Hepatocyte (in vitro differentiated cells): ENCODE data around the gene SLC22A23. TPM values are rescaled to one million over a fixed set of nuclear protein-coding genes. Genes with fewer than 3 reads are reported as not detected.

Source experiments
- DNase-seq: peaks from one replicate; pipeline ENCODE4 v3.0.0-alpha.2; 2016; ENCODE audit warnings: low spot score
- H2AFZ ChIP-seq: fragments of 200-600 bp; sonication (generic); 2 replicates; pipeline ENCODE4 v1.6.0; 2016; ENCODE audit warnings: antibody characterized with exemption, mild to moderate bottlenecking
- H3K27ac ChIP-seq: fragments of 200-600 bp; sonication (generic); 2 replicates; pipeline ENCODE4 v1.5.1; 2016; ENCODE audit warnings: mild to moderate bottlenecking
- H3K27me3 ChIP-seq: fragments of 200-600 bp; sonication (generic); 2 replicates; pipeline ENCODE4 v1.6.1; 2016
- H3K36me3 ChIP-seq: fragments of 200-600 bp; sonication (generic); replicated peaks from 2 replicates; pipeline ENCODE4 v1.5.1; 2016; ENCODE audit warnings: low read depth; ENCODE audit not compliant: insufficient read depth
- H3K4me1 ChIP-seq: fragments of 200-600 bp; sonication (generic); 2 replicates; pipeline ENCODE4 v1.5.1; 2016; ENCODE audit warnings: mild to moderate bottlenecking, moderate library complexity; ENCODE audit not compliant: insufficient read depth
- H3K4me2 ChIP-seq: fragments of 200-600 bp; sonication (generic); 2 replicates; pipeline ENCODE4 v1.6.0; 2016
- H3K4me3 ChIP-seq: fragments of 200-600 bp; sonication (generic); 2 replicates; pipeline ENCODE4 v1.5.1; 2016; ENCODE audit warnings: mild to moderate bottlenecking
- H3K79me2 ChIP-seq: fragments of 200-600 bp; sonication (generic); 2 replicates; pipeline ENCODE4 v1.6.0; 2017; ENCODE audit warnings: mild to moderate bottlenecking
- H3K9me2 ChIP-seq: fragments of 200-600 bp; sonication (generic); replicated peaks from 2 replicates; pipeline ENCODE4 v1.6.0; 2017; ENCODE audit warnings: mild to moderate bottlenecking; ENCODE audit not compliant: insufficient read depth
- H3K9me3 ChIP-seq: fragments of 200-600 bp; sonication (generic); 2 replicates; pipeline ENCODE4 v1.5.1; 2016; ENCODE audit warnings: low read depth, mild to moderate bottlenecking
- H4K20me1 ChIP-seq: fragments of 200-600 bp; sonication (generic); 2 replicates; pipeline ENCODE4 v1.6.0; 2016; ENCODE audit warnings: mild to moderate bottlenecking; ENCODE audit not compliant: insufficient read depth, poor library complexity, severe bottlenecking
- CTCF ChIP-seq: fragments of 200-600 bp; sonication (generic); IDR thresholded peaks from 2 replicates; pipeline ENCODE4 v1.5.1; 2016; ENCODE audit warnings: antibody characterized with exemption, mild to moderate bottlenecking; ENCODE audit not compliant: poor library complexity
- EZH2 ChIP-seq: fragments of 200-600 bp; sonication (generic); IDR thresholded peaks from 2 replicates; pipeline ENCODE4 v1.6.1; 2016; ENCODE audit warnings: antibody characterized with exemption, mild to moderate bottlenecking, borderline replicate concordance
- EZH2phosphoT487 ChIP-seq: fragments of 200-600 bp; sonication (generic); IDR thresholded peaks from one replicate; pipeline ENCODE4 v1.6.1; 2018; ENCODE audit warnings: antibody characterized with exemption, mild to moderate bottlenecking, low read depth, moderate library complexity; ENCODE audit not compliant: unreplicated experiment, severe bottlenecking
- WGBS: methylation state at CpG from one replicate; pipeline ENCODE4 v1.1.6; 2016; ENCODE audit warnings: low lambda C conversion rate; ENCODE audit errors: missing lambda C conversion rate; 5-methylcytosine and 5-hydroxymethylcytosine counted together
- polyA plus RNA-seq: library from polyadenylated mRNA; unstranded; fragments of >200 nt; fragmentation: Nextera tagmentation; extraction: Ambion mirVana; gene quantifications from 2 replicates; pipeline ENCODE4 v1.2.1, GENCODE V29; 2016
- total RNA-seq: library from RNA; depleted of rRNA; stranded (reverse); fragments of >200 nt; gene quantifications from 2 replicates; pipeline ENCODE4 v1.2.3, GENCODE V29; 2014

SLC22A23 gene
- total and polyA plus RNA-seq, 2 experiments from 2014 or later: 14.3 to 14.8 TPM

GRCh38 chr6:3480009-3480408 lies 23.2 kb upstream of the SLC22A23 start:
- H4K20me1 ChIP-seq: no peaks in the 10 kb centered on the region

GRCh38 chr6:3473773-3474172 lies 16.9 kb upstream of the SLC22A23 start:
- 79% methylated on average over 5 of the region's 5 CpGs for WGBS
- Histone ChIP-seq H3K79me2 (no peaks in the 10 kb centered on the region), H3K9me3 (no peaks in the 10 kb centered on the region), H3K9me2 (no peaks in the 10 kb centered on the region), H3K27ac (no peak overlapping the region), H3K36me3 (no peaks in the 10 kb centered on the region), H2AFZ (no peak overlapping the region), H4K20me1 (no peaks in the 10 kb centered on the region), H3K4me3 (no peak overlapping the region), H3K27me3 (no peaks in the 10 kb centered on the region), H3K4me2 (no peak overlapping the region), H3K4me1 (no peaks in the 10 kb centered on the region)
- TF ChIP-seq EZH2phosphoT487: no peak
- no peak for DNase-seq

More at GRCh38 chr6:3480009-3480408, 23.2 kb upstream of the SLC22A23 start:
- Histone ChIP-seq H3K27me3 (no peaks in the 10 kb centered on the region), H3K4me1 (no peaks in the 10 kb centered on the region), H3K4me3 (no peak overlapping the region), H3K36me3 (no peaks in the 10 kb centered on the region), H3K9me2 (no peaks in the 10 kb centered on the region), H3K4me2 (no peak overlapping the region), H3K79me2 (no peaks in the 10 kb centered on the region), H3K9me3 (no peaks in the 10 kb centered on the region), H3K27ac (no peak overlapping the region), H2AFZ (no peak overlapping the region)
- TF ChIP-seq CTCF: no peak
- no peak for TF ChIP-seq EZH2
- no peak for TF ChIP-seq EZH2phosphoT487
- DNase-seq: no peak

- H3K79me2 ChIP-seq: no peaks in the 10 kb centered on the region
- no peak overlapping the region for H3K4me2 ChIP-seq
- no peaks in the 10 kb centered on the region for H3K4me1 ChIP-seq
- DNase-seq: no peak
- H3K27ac ChIP-seq: no peak overlapping the region
- H3K9me2 ChIP-seq: no peaks in the 10 kb centered on the region
- TF ChIP-seq EZH2phosphoT487: no peak
- TF ChIP-seq CTCF: no peak
- TF ChIP-seq EZH2: no peak
- H3K27me3 ChIP-seq: no peaks in the 10 kb centered on the region
- no peaks in the 10 kb centered on the region for H3K9me3 ChIP-seq
- no peak overlapping the region for H3K4me3 ChIP-seq
- WGBS: 77% methylated on average over 3 of the region's 3 CpGs
- no peaks in the 10 kb centered on the region for H3K36me3 ChIP-seq
- H2AFZ ChIP-seq: no peak overlapping the region
- H4K20me1 ChIP-seq: no peaks in the 10 kb centered on the region
Observed at GRCh38 chr6:3471711-3472110, 14.9 kb upstream of the SLC22A23 start.

- H3K27me3 ChIP-seq: no peaks in the 10 kb centered on the region
- no peaks in the 10 kb centered on the region for H4K20me1 ChIP-seq
- no peak overlapping the region for H2AFZ ChIP-seq
- H3K79me2 ChIP-seq: no peaks in the 10 kb centered on the region
- TF ChIP-seq EZH2 (no peak), CTCF (no peak), EZH2phosphoT487 (no peak)
- no peaks in the 10 kb centered on the region for H3K36me3 ChIP-seq
- WGBS: 91% methylated on average over 5 of the region's 5 CpGs
- H3K4me3 ChIP-seq: no peak overlapping the region
- no peak overlapping the region for H3K27ac ChIP-seq
- H3K9me3 ChIP-seq: no peaks in the 10 kb centered on the region
- H3K4me2 ChIP-seq: no peak overlapping the region
- no peak for DNase-seq
- no peaks in the 10 kb centered on the region for H3K9me2 ChIP-seq
- H3K4me1 ChIP-seq: no peaks in the 10 kb centered on the region
Observed at GRCh38 chr6:3471286-3471685, 14.4 kb upstream of the SLC22A23 start.
